Neural progenitor cell (in vitro differentiated cells): Measurements from ENCODE around the gene ALG12. TPM values are rescaled to one million over a fixed set of nuclear protein-coding genes. Genes with fewer than 3 reads are reported as not detected.
A peak's percentile ranks its signal among the peaks of the same experiment; 100 is the strongest.

Experiments
- DNase-seq: peaks from one replicate; pipeline ENCODE4 v3.0.0-alpha.2; 2016; ENCODE audit warnings: low spot score
- H2AFZ ChIP-seq: fragments of 200-600 bp; sonication (generic); replicated peaks from 2 replicates; pipeline ENCODE4 v1.6.1; 2016; ENCODE audit warnings: antibody characterized with exemption
- H3F3A ChIP-seq: fragments of 200-600 bp; sonication (generic); 2 replicates; pipeline ENCODE4 v1.6.1; 2016; ENCODE audit warnings: antibody characterized with exemption, low read depth
- H3K27ac ChIP-seq: fragments of 200-600 bp; sonication (generic); 2 replicates; pipeline ENCODE4 v1.5.1; 2016; ENCODE audit warnings: mild to moderate bottlenecking
- H3K27me3 ChIP-seq: fragments of 200-600 bp; sonication (generic); 2 replicates; pipeline ENCODE4 v1.6.1; 2016; ENCODE audit warnings: mild to moderate bottlenecking, moderate library complexity
- H3K36me3 ChIP-seq: fragments of 200-600 bp; sonication (generic); 2 replicates; pipeline ENCODE4 v1.5.1; 2016
- H3K4me1 ChIP-seq: fragments of 200-600 bp; sonication (generic); 2 replicates; pipeline ENCODE4 v1.6.1; 2016; ENCODE audit warnings: mixed run types
- H3K4me2 ChIP-seq: fragments of 200-600 bp; sonication (generic); 2 replicates; pipeline ENCODE4 v1.6.1; 2016
- H3K4me3 ChIP-seq: fragments of 200-600 bp; sonication (generic); 2 replicates; pipeline ENCODE4 v1.5.1; 2016
- H3K79me2 ChIP-seq: fragments of 200-600 bp; sonication (generic); 2 replicates; pipeline ENCODE4 v1.6.1; 2016; ENCODE audit warnings: low read depth
- H3K9ac ChIP-seq: fragments of 200-600 bp; sonication (generic); 2 replicates; pipeline ENCODE4 v1.6.1; 2016
- H3K9me3 ChIP-seq: fragments of 200-600 bp; sonication (generic); 2 replicates; pipeline ENCODE4 v1.5.1; 2016; ENCODE audit warnings: low read depth
- H4K20me1 ChIP-seq: fragments of 200-600 bp; sonication (generic); 2 replicates; pipeline ENCODE4 v1.6.1; 2016; ENCODE audit warnings: low read depth
- H3K27ac Mint-ChIP-seq: 3 replicates; pipeline ENCODE4 v1.8.0; 2021; ENCODE audit warnings: mixed read lengths
- H3K27me3 Mint-ChIP-seq: 2 replicates; pipeline ENCODE4 v1.8.0; 2022; ENCODE audit warnings: low read depth, mild to moderate bottlenecking, inconsistent platforms, moderate library complexity, mixed read lengths; ENCODE audit not compliant: insufficient read depth
- H3K36me3 Mint-ChIP-seq: 3 replicates; pipeline ENCODE4 v1.8.0; 2021; ENCODE audit warnings: mixed read lengths
- H3K4me1 Mint-ChIP-seq: 3 replicates; pipeline ENCODE4 v1.8.0; 2021; ENCODE audit warnings: mixed read lengths
- H3K4me3 Mint-ChIP-seq: 3 replicates; pipeline ENCODE4 v1.8.0; 2021; ENCODE audit warnings: mild to moderate bottlenecking, moderate library complexity, mixed read lengths
- H3K9me3 Mint-ChIP-seq: 3 replicates; pipeline ENCODE4 v1.8.0; 2020; ENCODE audit warnings: mixed read lengths
- CTCF ChIP-seq: fragments of 200-600 bp; sonication (generic); IDR thresholded peaks from 2 replicates; pipeline ENCODE4 v1.5.1; 2017; ENCODE audit warnings: antibody characterized with exemption, mild to moderate bottlenecking
- EZH2 ChIP-seq: fragments of 200-600 bp; sonication (generic); IDR thresholded peaks from 2 replicates; pipeline ENCODE4 v1.6.1; 2017; ENCODE audit warnings: antibody characterized with exemption, mild to moderate bottlenecking, moderate library complexity
- EZH2phosphoT487 ChIP-seq: fragments of 200-600 bp; sonication (generic); IDR thresholded peaks from 2 replicates; pipeline ENCODE4 v1.6.1; 2017; ENCODE audit warnings: antibody characterized with exemption
- total RNA-seq: library from RNA; depleted of rRNA; stranded (reverse); fragments of >200 nt; gene quantifications from 2 replicates; pipeline ENCODE4 v1.2.3, GENCODE V29; 2015; ENCODE audit warnings: low replicate concordance

ALG12 gene
- total RNA-seq, 1 donor from 2014 or later: 4.9 TPM

- peaks cover 9% of the 10 kb centered on the region for H3K4me1 Mint-ChIP-seq
- peaks cover 2% of the 10 kb centered on the region for H3K36me3 Mint-ChIP-seq
- peaks cover 31% of the 10 kb centered on the region for H3K79me2 ChIP-seq
- peak overlapping the region; percentile 69 for H3K4me3 ChIP-seq
- no peak overlapping the region for H3K9ac ChIP-seq
- no peaks in the 10 kb centered on the region for H3K9me3 ChIP-seq
- peak overlapping the region; percentile 82 for H3K4me3 Mint-ChIP-seq
- no peaks in the 10 kb centered on the region for H3K36me3 ChIP-seq
- H3K27ac ChIP-seq: no peak overlapping the region
- H3K4me1 ChIP-seq: peaks cover 5% of the 10 kb centered on the region
- DNase-seq: no peak
- H3K9me3 Mint-ChIP-seq: no peaks in the 10 kb centered on the region
- no peak overlapping the region for H2AFZ ChIP-seq
- no peaks in the 10 kb centered on the region for H3F3A ChIP-seq
- H3K4me2 ChIP-seq: peak overlapping the region; percentile 79
- H4K20me1 ChIP-seq: peaks cover 38% of the 10 kb centered on the region
- H3K27ac Mint-ChIP-seq: no peak overlapping the region
- peak; percentile 5 for TF ChIP-seq CTCF
- TF ChIP-seq EZH2phosphoT487: no peak
- peaks cover 8% of the 10 kb centered on the region for H3K27me3 ChIP-seq
- H3K27me3 Mint-ChIP-seq: peaks cover 2% of the 10 kb centered on the region
These were observed 41.5 kb upstream of the ALG12 start for GRCh38 chr22:49959782-49960158.

- H3K4me1 Mint-ChIP-seq: peaks cover 9% of the 10 kb centered on the region
- H4K20me1 ChIP-seq: peaks cover 32% of the 10 kb centered on the region
- no peak overlapping the region for H2AFZ ChIP-seq
- DNase-seq: peak; percentile 49
- H3K27ac Mint-ChIP-seq: no peak overlapping the region
- H3K4me1 ChIP-seq: peaks cover 5% of the 10 kb centered on the region
- peak overlapping the region; percentile 82 for H3K4me3 Mint-ChIP-seq
- H3K4me3 ChIP-seq: peak overlapping the region; percentile 69
- H3F3A ChIP-seq: no peaks in the 10 kb centered on the region
- H3K79me2 ChIP-seq: peaks cover 31% of the 10 kb centered on the region
- peak overlapping the region; percentile 79 for H3K4me2 ChIP-seq
- no peaks in the 10 kb centered on the region for H3K36me3 ChIP-seq
- H3K36me3 Mint-ChIP-seq: peaks cover 2% of the 10 kb centered on the region
- no peak for TF ChIP-seq EZH2phosphoT487
- TF ChIP-seq CTCF: no peak
- TF ChIP-seq EZH2: no peak
- H3K27ac ChIP-seq: no peak overlapping the region
- H3K27me3 ChIP-seq: peaks cover 8% of the 10 kb centered on the region
- H3K9ac ChIP-seq: no peak overlapping the region
- peaks cover 2% of the 10 kb centered on the region for H3K27me3 Mint-ChIP-seq
- no peaks in the 10 kb centered on the region for H3K9me3 Mint-ChIP-seq
- H3K9me3 ChIP-seq: no peaks in the 10 kb centered on the region
These were observed 40.9 kb upstream of the ALG12 start for GRCh38 chr22:49958931-49959781.

GRCh38 chr22:49958366-49958921 lies 40.2 kb upstream of the ALG12 start:
- Histone ChIP-seq H3K9me3 (no peaks in the 10 kb centered on the region), H4K20me1 (peaks cover 25% of the 10 kb centered on the region), H3F3A (no peaks in the 10 kb centered on the region), H3K27ac (no peak overlapping the region), H3K27me3 (peaks cover 8% of the 10 kb centered on the region), H3K4me1 (peaks cover 5% of the 10 kb centered on the region), H3K36me3 (no peaks in the 10 kb centered on the region), H3K79me2 (peaks cover 26% of the 10 kb centered on the region), H2AFZ (no peak overlapping the region), H3K4me2 (no peak overlapping the region), H3K4me3 (no peak overlapping the region), H3K9ac (no peak overlapping the region)
- no peaks in the 10 kb centered on the region for H3K36me3 Mint-ChIP-seq
- TF ChIP-seq CTCF (no peak), EZH2 (no peak), EZH2phosphoT487 (no peak)
- H3K9me3 Mint-ChIP-seq: no peaks in the 10 kb centered on the region
- no peaks in the 10 kb centered on the region for H3K27me3 Mint-ChIP-seq
- no peak overlapping the region for H3K27ac Mint-ChIP-seq
- peak overlapping the region; percentile 82 for H3K4me3 Mint-ChIP-seq
- no peak for DNase-seq
- peaks cover 7% of the 10 kb centered on the region for H3K4me1 Mint-ChIP-seq
